Mesothelial cell of epicardium (in vitro differentiated cells): ENCODE measurements around the gene ZNF17. TPM values are rescaled to one million over a fixed set of nuclear protein-coding genes. Genes with fewer than 3 reads are reported as not detected.

Experiments
- DNase-seq, 2 experiments: peaks; one replicate each; pipeline ENCODE4 v3.0.0; 2021; ENCODE audit warnings: low spot score in 2 of 2; ENCODE audit not compliant: unreplicated experiment in 2 of 2
- H3K27ac Mint-ChIP-seq: 2 replicates; pipeline ENCODE4 v1.8.0; 2021; ENCODE audit warnings: mixed read lengths
- H3K27me3 Mint-ChIP-seq: 2 replicates; pipeline ENCODE4 v1.8.0; 2021; ENCODE audit warnings: low read depth, mixed read lengths
- H3K36me3 Mint-ChIP-seq: 2 replicates; pipeline ENCODE4 v1.8.0; 2021; ENCODE audit warnings: mixed read lengths
- H3K4me1 Mint-ChIP-seq: 2 replicates; pipeline ENCODE4 v1.8.0; 2021; ENCODE audit warnings: mixed read lengths
- H3K4me3 Mint-ChIP-seq: 2 replicates; pipeline ENCODE4 v1.8.0; 2021; ENCODE audit warnings: mild to moderate bottlenecking, moderate library complexity, mixed read lengths
- H3K9me3 Mint-ChIP-seq: 2 replicates; pipeline ENCODE4 v1.8.0; 2021; ENCODE audit warnings: mixed read lengths
- CTCF ChIP-seq: fragments of 200-600 bp; sonication (generic); IDR thresholded peaks from one replicate; pipeline ENCODE4 v1.5.0; 2021; ENCODE audit warnings: antibody characterized with exemption; ENCODE audit not compliant: unreplicated experiment
- total RNA-seq: library from RNA; stranded (reverse); gene quantifications from 3 replicates; pipeline ENCODE4 v1.2.1, GENCODE V29; 2021

Gene ZNF17
- total RNA-seq, 1 donor from 2014 or later: 17.4 TPM

- no peak for TF ChIP-seq CTCF
- Mint-ChIP-seq H3K4me1 (peaks cover 22% of the 10 kb centered on the region), H3K27ac (peak overlapping the region; percentile 97), H3K4me3 (peak overlapping the region; percentile 95), H3K27me3 (no peaks in the 10 kb centered on the region), H3K9me3 (peaks cover 6% of the 10 kb centered on the region), H3K36me3 (peaks cover 17% of the 10 kb centered on the region)
- no peak for DNase-seq
These were observed 25.5 kb downstream of the ZNF17 start for GRCh38 chr19:57436417-57436816.

DNA sequence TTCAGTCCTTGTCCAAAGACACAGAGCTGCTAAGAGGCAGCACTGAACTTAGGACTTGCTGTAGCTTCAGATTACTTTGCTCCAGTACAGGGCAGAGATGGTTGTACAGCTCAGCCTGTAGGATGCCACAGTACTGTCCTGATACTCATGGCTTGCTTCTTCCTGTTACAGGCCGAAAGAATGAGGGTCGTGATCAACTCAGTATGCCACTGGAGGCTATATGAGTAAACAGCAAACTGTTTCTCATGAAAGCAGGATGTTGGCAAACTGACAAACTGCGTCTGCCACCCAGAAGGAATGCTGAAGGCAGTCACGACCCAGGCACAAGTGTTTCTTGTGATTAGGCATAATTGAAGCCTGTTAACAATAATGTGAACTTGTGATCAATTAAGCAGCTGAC, 27.0 kb downstream of the ZNF17 start:
- TF ChIP-seq CTCF: no peak
- peaks cover 27% of the 10 kb centered on the region for H3K36me3 Mint-ChIP-seq
- peaks cover 22% of the 10 kb centered on the region for H3K4me1 Mint-ChIP-seq
- DNase-seq: no peak
- no peak overlapping the region for H3K27ac Mint-ChIP-seq
- H3K27me3 Mint-ChIP-seq: no peaks in the 10 kb centered on the region
- H3K9me3 Mint-ChIP-seq: peaks cover 6% of the 10 kb centered on the region
- H3K4me3 Mint-ChIP-seq: no peak overlapping the region

- TF ChIP-seq CTCF: no peak
- no peaks in the 10 kb centered on the region for H3K27me3 Mint-ChIP-seq
- H3K4me3 Mint-ChIP-seq: no peak overlapping the region
- no peak overlapping the region for H3K27ac Mint-ChIP-seq
- peaks cover 35% of the 10 kb centered on the region for H3K36me3 Mint-ChIP-seq
- peaks cover 22% of the 10 kb centered on the region for H3K4me1 Mint-ChIP-seq
- DNase-seq: no peak
- H3K9me3 Mint-ChIP-seq: peaks cover 8% of the 10 kb centered on the region
These were observed 28.0 kb downstream of the ZNF17 start for GRCh38 chr19:57438925-57439324.

DNA sequence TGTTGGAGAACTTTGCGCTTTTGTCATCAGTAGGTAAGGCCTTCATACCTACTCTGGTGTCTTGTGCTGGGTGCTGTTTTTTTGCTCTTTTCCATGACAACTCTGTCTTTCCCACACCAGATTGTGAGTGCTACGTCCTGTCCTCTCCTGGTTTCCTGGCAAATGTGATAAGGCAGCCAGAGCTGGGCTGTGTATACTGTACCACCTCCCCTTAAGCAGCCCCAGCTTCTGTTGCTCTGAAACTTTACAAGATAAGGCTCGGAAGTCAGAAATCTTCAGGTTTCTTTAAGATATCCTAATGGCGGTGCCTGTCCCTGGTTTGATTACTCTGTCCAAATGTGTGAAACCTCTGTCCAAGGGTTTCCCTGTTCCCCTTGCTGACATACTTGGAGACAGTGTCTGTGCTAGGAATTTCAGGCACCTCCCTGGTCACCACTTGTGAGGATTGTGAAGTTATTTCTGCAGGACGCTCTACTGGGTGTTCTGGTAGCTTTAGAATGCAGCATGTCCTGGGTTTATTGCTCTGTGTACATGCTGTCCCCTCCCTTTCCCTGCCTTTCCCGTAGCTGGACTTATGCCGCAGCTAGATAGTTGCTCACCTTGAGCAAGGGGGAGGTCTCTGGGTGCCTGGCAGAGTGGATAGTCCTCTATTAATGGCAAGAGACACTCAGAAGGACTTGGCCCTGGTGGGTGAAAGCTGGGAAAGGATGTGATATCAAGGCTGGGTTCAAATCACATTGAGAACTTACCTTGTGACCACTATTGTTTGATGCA, 31.2 kb downstream of the ZNF17 start:
- H3K4me1 Mint-ChIP-seq: no peaks in the 10 kb centered on the region
- no peak for TF ChIP-seq CTCF
- DNase-seq: no peak
- peaks cover 57% of the 10 kb centered on the region for H3K36me3 Mint-ChIP-seq
- H3K27ac Mint-ChIP-seq: no peak overlapping the region
- no peak overlapping the region for H3K4me3 Mint-ChIP-seq
- peaks cover 18% of the 10 kb centered on the region for H3K9me3 Mint-ChIP-seq
- no peaks in the 10 kb centered on the region for H3K27me3 Mint-ChIP-seq

DNA sequence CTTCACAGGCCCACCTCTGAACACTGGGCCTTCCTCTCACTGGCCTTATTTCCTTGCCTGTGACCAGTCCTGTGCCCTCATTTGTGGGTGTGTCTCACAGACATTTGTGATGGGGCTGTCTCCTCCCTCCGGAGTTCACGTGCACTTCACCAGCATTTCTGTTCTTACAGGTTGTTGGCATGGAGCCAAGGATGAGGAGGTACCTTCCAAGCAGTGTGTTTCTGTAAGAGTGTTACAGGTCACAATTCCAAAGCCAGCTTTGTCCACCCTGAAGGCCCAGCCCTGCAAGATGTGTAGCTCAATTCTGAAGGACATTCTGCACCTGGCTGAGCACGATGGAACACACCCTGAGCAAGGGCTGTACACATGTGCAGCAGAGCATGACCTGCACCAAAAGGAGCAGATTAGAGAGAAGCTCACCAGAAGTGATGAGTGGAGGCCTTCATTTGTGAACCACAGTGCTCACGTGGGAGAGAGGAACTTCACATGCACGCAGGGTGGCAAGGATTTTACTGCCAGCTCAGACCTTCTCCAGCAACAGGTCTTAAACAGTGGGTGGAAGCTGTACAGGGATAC, 32.2 kb downstream of the ZNF17 start:
- TF ChIP-seq CTCF: no peak
- Mint-ChIP-seq H3K36me3 (peaks cover 57% of the 10 kb centered on the region), H3K27me3 (no peaks in the 10 kb centered on the region), H3K4me1 (no peaks in the 10 kb centered on the region), H3K9me3 (peaks cover 18% of the 10 kb centered on the region), H3K27ac (no peak overlapping the region), H3K4me3 (no peak overlapping the region)
- DNase-seq: no peak
